HG03575 (cell line): ENCODE measurements around the gene IFNW1.

Source experiments
- ATAC-seq: cut with Tn5 transposase; IDR thresholded peaks from one replicate; pipeline ENCODE4 v1.9.1; 2021; ENCODE audit not compliant: unreplicated experiment, insufficient number of reproducible peaks, low FRiP score; ENCODE audit errors: extremely low read depth

IFNW1 gene

DNA sequence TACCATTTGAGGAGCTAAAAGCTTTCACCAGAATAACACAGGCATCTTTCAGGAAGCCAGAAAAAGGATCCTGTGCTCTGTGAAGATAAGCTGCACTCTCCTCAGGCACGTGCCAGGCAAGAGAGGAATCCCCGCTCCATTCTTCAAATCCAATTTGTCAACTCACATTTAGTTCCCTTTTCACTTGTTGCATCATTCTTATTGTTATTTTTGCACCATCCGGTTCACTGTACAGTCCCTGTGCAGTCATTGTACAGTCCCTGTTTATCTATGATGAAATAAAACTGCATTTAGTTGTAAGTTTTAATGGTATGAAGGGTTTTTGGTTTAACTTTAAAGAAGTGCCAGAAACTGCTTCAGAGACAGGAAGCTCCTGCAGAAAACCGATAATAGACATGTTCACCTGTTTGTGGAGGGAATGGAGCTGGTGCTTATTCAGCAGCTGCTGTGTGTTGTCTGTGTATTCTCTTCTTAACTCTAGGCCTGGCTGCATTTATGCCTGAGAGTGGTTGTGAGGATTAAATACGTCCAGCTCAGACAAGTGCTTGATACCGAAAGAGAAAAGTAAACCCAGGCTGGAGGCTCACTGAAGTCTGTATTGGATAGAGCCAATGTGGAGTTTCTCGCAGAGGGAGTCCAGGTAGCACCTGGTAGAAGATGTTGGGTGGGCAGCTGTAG lies 22.4 kb downstream of the IFNW1 start:
- ATAC-seq, result no peak

DNA sequence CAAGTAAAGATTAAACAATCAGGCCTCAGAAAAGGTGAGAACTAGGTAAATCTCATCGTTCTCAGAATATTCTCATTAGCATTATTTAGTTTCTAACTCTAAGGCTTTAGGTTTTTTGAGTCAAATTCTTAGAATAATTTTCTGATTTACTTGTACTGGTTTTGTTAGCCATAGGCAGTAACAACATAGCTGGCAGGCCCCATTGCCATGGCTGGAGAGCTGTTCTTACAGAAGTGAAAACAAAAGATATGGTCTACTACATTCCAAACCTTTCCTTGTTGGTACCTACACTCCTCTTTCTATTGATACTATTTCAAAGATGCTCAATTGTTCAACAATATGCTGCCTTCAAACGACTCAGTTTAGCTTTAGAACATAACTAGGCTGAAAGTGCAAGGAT lies 27.3 kb downstream of the IFNW1 start:
- ATAC-seq, result no peak

DNA sequence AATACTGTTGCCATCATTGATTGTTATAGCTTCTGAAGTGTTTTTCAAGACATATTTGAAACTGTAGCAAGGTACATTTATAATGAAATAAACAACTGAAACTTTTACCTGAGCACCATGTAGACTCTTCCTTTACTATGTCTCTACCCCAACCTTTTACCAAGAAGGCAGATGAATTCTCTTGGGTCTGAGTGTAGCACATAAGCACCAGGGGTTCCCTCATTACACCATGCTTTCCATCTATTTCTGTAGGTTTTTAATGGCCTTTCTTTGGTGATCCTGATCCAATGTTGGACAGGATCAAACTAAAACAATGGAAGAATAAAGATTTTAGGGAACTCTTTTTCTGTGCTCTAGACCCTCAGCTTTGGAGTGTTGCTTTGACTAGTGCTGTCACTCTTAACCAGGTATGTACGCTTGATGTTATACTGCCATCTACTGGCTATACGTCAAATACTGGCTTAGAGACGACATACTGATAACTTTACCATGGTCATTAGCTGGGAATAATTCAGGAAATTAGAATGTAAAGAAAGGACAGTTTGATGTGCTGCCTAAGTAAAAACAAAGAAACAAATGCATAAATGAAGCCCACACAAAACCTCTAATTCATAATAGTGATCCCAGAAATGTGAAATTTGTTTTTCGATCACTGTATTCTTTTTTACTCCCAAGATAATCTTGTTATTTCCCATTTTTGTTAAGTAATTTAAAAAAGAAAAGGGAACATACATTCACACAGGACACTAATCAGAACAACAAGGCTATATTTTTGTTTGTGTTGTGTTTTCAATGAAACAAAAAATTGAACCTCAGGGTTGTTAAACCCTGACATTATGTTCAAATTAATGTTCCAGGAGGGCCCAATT lies 30.7 kb downstream of the IFNW1 start:
- ATAC-seq, result peak; percentile 65

DNA sequence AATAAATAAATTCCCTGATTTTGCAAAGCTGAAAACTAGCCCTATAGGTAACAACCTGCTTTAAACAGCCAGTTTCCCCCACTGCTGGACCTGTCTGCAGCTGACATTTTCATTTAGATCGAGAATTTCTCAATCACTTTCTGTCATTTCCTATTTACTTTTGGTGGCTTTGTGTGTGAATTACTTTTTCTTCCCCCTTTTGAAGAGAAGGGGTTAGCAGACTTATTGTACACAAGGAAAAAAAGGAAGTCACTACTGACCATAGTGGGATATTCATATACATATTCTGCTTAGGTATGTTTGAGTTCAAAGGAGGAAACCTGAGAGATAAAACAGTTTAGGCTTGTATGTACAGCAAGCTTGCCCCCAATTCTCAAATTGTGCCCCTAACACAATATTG lies 36.8 kb downstream of the IFNW1 start:
- no peak for ATAC-seq

DNA sequence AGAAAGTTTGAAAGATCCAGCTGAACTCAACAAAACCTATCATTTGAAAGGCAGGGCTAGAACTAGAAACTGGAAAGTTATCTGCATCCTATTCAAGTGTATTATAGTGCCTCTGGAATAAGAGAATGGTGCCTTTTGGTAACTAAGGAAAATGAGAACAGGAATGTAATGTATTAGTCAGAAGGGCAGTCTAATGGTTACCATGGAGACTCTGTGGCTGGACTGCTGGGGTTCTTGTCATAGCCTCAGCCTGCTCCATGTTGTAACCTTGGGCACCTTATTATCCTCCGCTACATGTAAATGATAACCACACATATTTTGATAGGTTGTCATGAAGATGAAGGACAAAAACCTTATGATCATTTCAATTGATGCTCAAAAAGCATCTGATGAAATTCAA lies 39.3 kb downstream of the IFNW1 start:
- no peak for ATAC-seq

DNA sequence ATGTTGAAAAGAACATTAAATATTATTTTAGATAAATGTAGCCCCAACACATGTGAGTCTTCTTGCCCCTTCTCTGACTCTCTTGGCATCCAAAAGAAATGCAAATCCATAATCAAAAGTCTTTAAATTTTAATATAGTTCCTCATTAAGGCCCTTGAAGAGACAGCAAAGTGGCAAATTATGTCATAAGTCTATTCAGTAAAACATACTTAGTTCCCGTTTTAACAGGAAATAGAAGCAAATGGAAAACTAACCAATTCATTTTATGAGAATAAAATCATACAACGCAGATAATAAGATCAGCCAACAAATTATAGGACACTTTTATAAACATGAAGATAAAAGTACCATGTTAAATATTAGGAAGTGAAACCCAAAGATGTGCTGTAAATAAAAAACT lies 43.8 kb downstream of the IFNW1 start:
- no peak for ATAC-seq

DNA sequence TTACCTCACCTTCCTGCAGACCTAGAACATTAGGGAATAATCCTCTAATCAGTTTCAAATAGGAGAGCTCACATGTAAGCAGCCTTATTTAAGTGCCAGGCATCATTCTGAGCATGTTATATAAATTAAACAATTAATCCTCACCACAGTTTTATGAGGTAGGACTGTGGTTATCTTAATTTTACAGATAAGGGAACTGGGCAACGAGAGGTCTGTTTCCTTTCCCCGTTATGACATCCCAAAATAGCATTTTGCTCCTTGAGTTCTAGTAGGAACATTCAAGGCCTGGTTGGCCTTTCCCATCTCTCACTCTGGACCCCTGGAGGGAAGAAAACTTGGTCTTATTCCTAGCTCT lies 44.8 kb downstream of the IFNW1 start:
- no peak for ATAC-seq

DNA sequence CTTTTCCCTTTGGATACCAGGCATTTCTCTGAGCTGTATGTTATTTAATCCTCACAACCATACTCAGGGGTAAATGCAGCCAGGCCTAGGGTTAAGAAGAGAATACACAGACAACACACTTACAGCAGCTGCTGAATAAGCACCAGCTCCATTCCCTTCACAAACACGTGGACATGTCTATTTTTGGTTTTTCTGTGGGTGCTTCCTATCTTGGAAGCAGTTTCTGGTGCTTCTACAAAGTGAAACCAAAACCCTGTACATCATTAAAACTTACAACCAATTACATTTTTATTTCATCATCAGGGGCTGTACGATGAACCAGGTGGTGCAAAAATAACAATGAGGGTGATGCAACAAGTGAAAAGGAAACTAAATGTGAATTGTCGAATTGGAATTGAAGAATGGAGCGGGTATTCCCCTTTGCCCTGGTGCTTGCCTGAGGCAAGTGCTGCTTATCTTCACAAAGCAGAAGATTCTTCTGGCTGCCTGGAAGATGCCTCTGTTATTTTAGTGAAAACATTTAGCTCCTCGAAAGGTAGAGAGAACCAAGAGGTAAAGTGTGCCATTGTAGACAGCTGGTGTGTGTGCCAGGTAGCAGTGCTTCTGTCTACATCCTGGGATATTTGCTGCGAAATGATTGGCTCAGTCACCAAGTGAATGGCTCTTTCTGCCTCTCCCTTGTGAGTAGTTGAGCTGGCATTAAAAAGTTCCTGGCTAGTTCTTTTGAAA lies 45.3 kb downstream of the IFNW1 start:
- ATAC-seq, result peak; percentile 41

DNA sequence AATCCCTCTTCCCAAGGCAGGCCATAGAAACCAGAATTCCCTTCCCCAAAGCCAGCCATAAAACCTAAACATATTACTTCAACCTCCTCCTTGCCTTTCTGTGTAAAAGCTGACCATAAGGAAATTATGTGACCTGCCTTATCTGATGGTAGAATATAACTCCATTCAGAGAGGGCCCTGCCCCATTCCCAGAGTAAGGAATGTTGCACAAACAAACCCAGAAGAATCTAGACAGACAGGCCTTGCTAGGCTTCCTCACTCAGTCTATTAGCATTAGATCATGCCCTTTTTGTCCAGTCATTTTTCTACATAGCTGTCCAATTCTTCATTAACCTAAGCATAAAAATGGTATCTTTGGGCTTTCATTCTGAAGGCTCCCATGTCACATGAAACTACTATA lies 46.1 kb downstream of the IFNW1 start:
- ATAC-seq, result no peak
